ENCODE measurements around the gene ST3GAL3. TPM values are rescaled to one million over a fixed set of nuclear protein-coding genes. Genes with fewer than 3 reads are reported as not detected.

ST3GAL3 gene
- total and polyA plus RNA-seq, 8 donors, result 1.6 to 68.3 (median 6.7) TPM

- 1 to 3% (median 2%) methylated on average over 4 of the region's 4 CpGs for WGBS, 5 donors
- H3K4me3 ChIP-seq, result no peak overlapping the region
- peak in 2 of 3 donors; percentile 52 to 68 for TF ChIP-seq POLR2AphosphoS5 (IDR thresholded peaks at IDR 0.05)
- TF ChIP-seq EP300 (IDR thresholded peaks at IDR 0.05), result no peak
- TF ChIP-seq CTCF (IDR thresholded peaks at IDR 0.05), result peak in 5 of 7 experiments; percentile 73 to 93 (median 80)
- intact Hi-C loops (cut with DNase I; ENCODE audit: low total_unique reads), result loop anchor here (5.0 kb wide), 1 partner anchor 169 kb away; the partner anchor contains the start of gene ARTN
- DNase-seq, result peak; percentile 65 to 95
- H3K27ac ChIP-seq, result no peak overlapping the region
- H3K4me1 ChIP-seq, result peaks cover 0 to 16% (median 7%) of the 10 kb centered on the region in 4 donors
- H3K9me3 ChIP-seq, result no peaks in the 10 kb centered on the region
- no peaks in the 10 kb centered on the region for H3K27me3 ChIP-seq
- H3K36me3 ChIP-seq, result no peaks in the 10 kb centered on the region
These were observed 56.2 kb downstream of the ST3GAL3 start for GRCh38 chr1:43763497-43763973.

- Histone ChIP-seq H3K27me3 (no peaks in the 10 kb centered on the region), H3K9me3 (no peaks in the 10 kb centered on the region), H3K27ac (no peak overlapping the region), H3K4me3 (no peak overlapping the region), H3K36me3 (no peaks in the 10 kb centered on the region), H3K4me1 (peaks cover 0 to 16% (median 7%) of the 10 kb centered on the region in 4 donors)
- 86 to 96% (median 92%) methylated on average over 6 of the region's 6 CpGs for WGBS, 5 donors
- intact Hi-C loops (cut with DNase I; ENCODE audit: low total_unique reads), result loop anchor here (5.0 kb wide), 1 partner anchor 168 kb away; the partner anchor contains the start of gene ARTN
- DNase-seq, result no peak
- TF ChIP-seq CTCF (IDR thresholded peaks at IDR 0.05), result no peak
- no peak for TF ChIP-seq EP300 (IDR thresholded peaks at IDR 0.05)
- no peak for TF ChIP-seq POLR2AphosphoS5 (IDR thresholded peaks at IDR 0.05)
- TF ChIP-seq POLR2A (IDR thresholded peaks at IDR 0.05), result no peak
These were observed 57.2 kb downstream of the ST3GAL3 start for GRCh38 chr1:43764581-43764980.

GRCh38 chr1:43766086-43766784, 58.9 kb downstream of the ST3GAL3 start:
- Histone ChIP-seq H3K27ac (no peak overlapping the region), H3K36me3 (no peaks in the 10 kb centered on the region), H3K4me1 (peaks cover 0 to 16% (median 7%) of the 10 kb centered on the region in 4 donors), H3K9me3 (no peaks in the 10 kb centered on the region), H3K4me3 (no peak overlapping the region), H3K27me3 (no peaks in the 10 kb centered on the region)
- intact Hi-C loops (cut with DNase I; ENCODE audit: low total_unique reads), result no loop called here
- WGBS, 5 donors, result 68 to 83% (median 73%) methylated on average over 8 of the region's 8 CpGs
- TF ChIP-seq CTCF (IDR thresholded peaks at IDR 0.05) (no peak), POLR2AphosphoS5 (IDR thresholded peaks at IDR 0.05) (no peak), POLR2A (IDR thresholded peaks at IDR 0.05) (no peak), EP300 (IDR thresholded peaks at IDR 0.05) (no peak)
- peak in 1 of 2 donors; percentile 16 for DNase-seq

- Histone ChIP-seq H3K4me1 (peaks cover 0 to 16% (median 7%) of the 10 kb centered on the region in 4 donors), H3K27me3 (no peaks in the 10 kb centered on the region), H3K4me3 (no peak overlapping the region), H3K9me3 (no peaks in the 10 kb centered on the region), H3K27ac (no peak overlapping the region), H3K36me3 (no peaks in the 10 kb centered on the region)
- intact Hi-C loops (cut with DNase I; ENCODE audit: low total_unique reads), result no loop called here
- WGBS, 5 donors, result 80 to 88% (median 86%) methylated on average over 5 of the region's 5 CpGs
- DNase-seq, result no peak
- TF ChIP-seq CTCF (IDR thresholded peaks at IDR 0.05), result no peak
- no peak for TF ChIP-seq POLR2A (IDR thresholded peaks at IDR 0.05)
- TF ChIP-seq POLR2AphosphoS5 (IDR thresholded peaks at IDR 0.05), result no peak
- TF ChIP-seq EP300 (IDR thresholded peaks at IDR 0.05), result no peak
These were observed 59.6 kb downstream of the ST3GAL3 start for GRCh38 chr1:43766818-43767525.
